ENCODE data around the gene APBB1IP. TPM values are rescaled to one million over a fixed set of nuclear protein-coding genes. Genes with fewer than 3 reads are reported as not detected.
A peak's percentile ranks its signal among the peaks of the same experiment; 100 is the strongest.

APBB1IP gene
- total and polyA plus RNA-seq, 4 donors: 5.4 to 33.5 (median 19.1) TPM

GRCh38 chr10:26554246-26554645, 116.1 kb downstream of the APBB1IP start:
- H3K4me3 ChIP-seq: no peak overlapping the region
- H3K27me3 ChIP-seq (ENCODE audit: control insufficient read depth in 3 of 3, insufficient read depth in 3 of 3, low read length in 2 of 3): peaks cover 0 to 3% (median 0%) of the 10 kb centered on the region in 3 donors
- peaks cover 0 to 9% (median 3%) of the 10 kb centered on the region in 4 donors for H3K9me3 ChIP-seq (ENCODE audit: control insufficient read depth in 4 of 4, insufficient read depth in 3 of 4, low read length in 3 of 4)
- no peak overlapping the region for H3K9ac ChIP-seq (ENCODE audit: insufficient read depth in 1 of 2, low read length in 2 of 2)
- DNase-seq (no peak), ATAC-seq (ENCODE audit: insufficient read depth, low FRiP score) (no peak)
- TF ChIP-seq CTCF (IDR thresholded peaks at IDR 0.05; ENCODE audit: control extremely low read depth, extremely low read depth): no peak
- peaks cover 0 to 4% (median 0%) of the 10 kb centered on the region in 4 donors for H3K36me3 ChIP-seq (ENCODE audit: control insufficient read depth in 4 of 4, insufficient read depth in 4 of 4, low read length in 4 of 4)
- 94 to 98% methylated on average over 5 of the region's 5 CpGs for WGBS, 2 donors
- H3K27ac ChIP-seq (ENCODE audit: low read depth in 1 of 2, low read length in 1 of 2): no peak overlapping the region
- peaks cover 0 to 11% (median 0%) of the 10 kb centered on the region in 5 donors for H3K4me1 ChIP-seq (ENCODE audit: control insufficient read depth in 5 of 5, insufficient read depth in 5 of 5, low read length in 5 of 5)

- peak; percentile 61 to 93 (median 82) for DNase-seq
- H3K4me3 ChIP-seq: no peak overlapping the region
- H3K27ac ChIP-seq (ENCODE audit: low read depth in 1 of 2, low read length in 1 of 2): peak overlapping the region in 1 of 2 donors; percentile 66
- H3K36me3 ChIP-seq (ENCODE audit: control insufficient read depth in 4 of 4, insufficient read depth in 4 of 4, low read length in 4 of 4): peaks cover 0 to 4% (median 0%) of the 10 kb centered on the region in 4 donors
- H3K9me3 ChIP-seq (ENCODE audit: control insufficient read depth in 4 of 4, insufficient read depth in 3 of 4, low read length in 3 of 4): peaks cover 0 to 6% (median 1%) of the 10 kb centered on the region in 4 donors
- H3K4me1 ChIP-seq (ENCODE audit: control insufficient read depth in 5 of 5, insufficient read depth in 5 of 5, low read length in 5 of 5): peaks cover 0 to 11% (median 0%) of the 10 kb centered on the region in 5 donors
- peaks cover 0 to 3% (median 0%) of the 10 kb centered on the region in 3 donors for H3K27me3 ChIP-seq (ENCODE audit: control insufficient read depth in 3 of 3, insufficient read depth in 3 of 3, low read length in 2 of 3)
- WGBS, 2 donors: 28 to 30% methylated on average over 8 of the region's 8 CpGs
- H3K9ac ChIP-seq (ENCODE audit: insufficient read depth in 1 of 2, low read length in 2 of 2): no peak overlapping the region
- TF ChIP-seq CTCF (IDR thresholded peaks at IDR 0.05; ENCODE audit: control extremely low read depth, extremely low read depth): no peak
- peak; percentile 87 for ATAC-seq (ENCODE audit: insufficient read depth, low FRiP score)
Measured at GRCh38 chr10:26555719-26556368, 117.7 kb downstream of the APBB1IP start.

GRCh38 chr10:26556748-26557640, 118.9 kb downstream of the APBB1IP start:
- ATAC-seq (ENCODE audit: insufficient read depth, low FRiP score): no peak
- DNase-seq: peak; percentile 42 to 68 (median 55)
- TF ChIP-seq CTCF (IDR thresholded peaks at IDR 0.05; ENCODE audit: control extremely low read depth, extremely low read depth): peak; percentile 74
- Histone ChIP-seq H3K36me3 (ENCODE audit: control insufficient read depth in 4 of 4, insufficient read depth in 4 of 4, low read length in 4 of 4) (no peaks in the 10 kb centered on the region), H3K27ac (ENCODE audit: low read depth in 1 of 2, low read length in 1 of 2) (no peak overlapping the region), H3K4me3 (no peak overlapping the region), H3K9ac (ENCODE audit: insufficient read depth in 1 of 2, low read length in 2 of 2) (no peak overlapping the region), H3K9me3 (ENCODE audit: control insufficient read depth in 4 of 4, insufficient read depth in 3 of 4, low read length in 3 of 4) (no peaks in the 10 kb centered on the region), H3K27me3 (ENCODE audit: control insufficient read depth in 3 of 3, insufficient read depth in 3 of 3, low read length in 2 of 3) (peaks cover 0 to 5% (median 2%) of the 10 kb centered on the region in 3 donors), H3K4me1 (ENCODE audit: control insufficient read depth in 5 of 5, insufficient read depth in 5 of 5, low read length in 5 of 5) (peaks cover 0 to 11% (median 0%) of the 10 kb centered on the region in 5 donors)
- WGBS, 2 donors: 35 to 44% methylated on average over 9 of the region's 9 CpGs
